K562 (cell line): ENCODE measurements around the gene SORCS2.

ENCODE experiments used
- SP1 ChIP-seq: sonication (generic); formaldehyde crosslinking; IDR thresholded peaks from 2 replicates; pipeline ENCODE4 v1.8.1; 2022; ENCODE audit warnings: mild to moderate bottlenecking, missing genetic modification reagents
- YY1 ChIP-seq, 3 experiments: IDR thresholded peaks; 2 replicates each; pipeline ENCODE4 v1.6.1; 2011; ENCODE audit warnings: low read length in 2 of 3, mild to moderate bottlenecking in 2 of 3, moderate library complexity in 2 of 3, borderline replicate concordance in 1 of 3, control low read depth in 1 of 3, low read depth in 1 of 3; ENCODE audit not compliant: insufficient read depth in 3 of 3, insufficient replicate concordance in 2 of 3, control insufficient read depth in 1 of 3, insufficient read length in 1 of 3; ENCODE audit errors: extremely low read depth in 1 of 3

GRCh38 chr4:7557456-7557855 lies 365.1 kb downstream of the SORCS2 start:
- TF ChIP-seq YY1 (IDR thresholded peaks at IDR 0.05; ENCODE audit: borderline replicate concordance in 1 of 3, control insufficient read depth in 1 of 3, extremely low read depth in 1 of 3, insufficient read depth in 3 of 3, insufficient read length in 1 of 3, insufficient replicate concordance in 2 of 3, low read depth in 1 of 3, low read length in 2 of 3): no peak
- no peak for TF ChIP-seq SP1
